ACHN (cell line): Measurements from ENCODE around the gene ZNF766.
"Not testable (repeated sequence)": the region's sequence is repeated elsewhere in the genome, so short reads cannot be mapped to it uniquely, and the experiment has no call there.

Experiments
- DNase-seq: peaks from one replicate; pipeline ENCODE4 v3.0.0-alpha.2; 2015
- in situ Hi-C: cut with HindIII; loops from 2 replicates; pipeline ENCODE4 v1.10.0; 2017; ENCODE audit warnings: low sequenced_read_pairs, low pct_ligation_motif_present, low pct_unique_long_range_greater_than_20kb

Gene ZNF766

GRCh38 chr19:52270266-52270885, 989 bp downstream of the ZNF766 start:
- in situ Hi-C loops: no loop called here
- peak; percentile 16 for DNase-seq

GRCh38 chr19:52273301-52273700, 3.9 kb downstream of the ZNF766 start:
- DNase-seq: no peak
- in situ Hi-C loops: no loop called here

GRCh38 chr19:52274191-52274590, 4.8 kb downstream of the ZNF766 start:
- in situ Hi-C loops: no loop called here
- no peak for DNase-seq

GRCh38 chr19:52275988-52276387, 6.6 kb downstream of the ZNF766 start:
- in situ Hi-C loops: no loop called here
- DNase-seq: no peak

GRCh38 chr19:52277471-52277870, 8.1 kb downstream of the ZNF766 start:
- DNase-seq: no peak
- in situ Hi-C loops: no loop called here

GRCh38 chr19:52286256-52286655, 16.9 kb downstream of the ZNF766 start:
- in situ Hi-C loops: no loop called here
- no peak for DNase-seq

- no peak for DNase-seq
- in situ Hi-C loops: no loop called here
Measured at GRCh38 chr19:52291781-52292180, 22.4 kb downstream of the ZNF766 start.

GRCh38 chr19:52292946-52293345, 23.6 kb downstream of the ZNF766 start:
- in situ Hi-C loops, DNase-seq: not testable (repeated sequence)

GRCh38 chr19:52296400-52296772, 27.0 kb downstream of the ZNF766 start:
- in situ Hi-C loops: no loop called here
- no peak for DNase-seq

- peak; percentile 79 for DNase-seq
- in situ Hi-C loops: no loop called here
Measured at GRCh38 chr19:52296773-52297600, 27.6 kb downstream of the ZNF766 start, which contains the start of gene ZNF480. TSS of gene ZNF480 (plus strand) at chr19:52297169. CDS start at chr19:52300413, 3,244 bp downstream.

- DNase-seq: no peak
- in situ Hi-C loops: no loop called here
Measured at GRCh38 chr19:52297601-52298364, 28.4 kb downstream of the ZNF766 start.

GRCh38 chr19:52307275-52307674, 37.9 kb downstream of the ZNF766 start:
- DNase-seq: peak; percentile 5
- in situ Hi-C loops: no loop called here

- in situ Hi-C loops: no loop called here
- DNase-seq: no peak
Measured at GRCh38 chr19:52322429-52322828, 53.0 kb downstream of the ZNF766 start.

- DNase-seq: no peak
- in situ Hi-C loops: no loop called here
Measured at GRCh38 chr19:52331757-52332156, 62.4 kb downstream of the ZNF766 start.

- DNase-seq: no peak
- in situ Hi-C loops: no loop called here
Measured at GRCh38 chr19:52335768-52336116, 66.4 kb downstream of the ZNF766 start.

- in situ Hi-C loops: no loop called here
- DNase-seq: no peak
Measured at GRCh38 chr19:52336117-52336790, 66.9 kb downstream of the ZNF766 start, which contains the start of gene ZNF610. TSS of gene ZNF610 (plus strand) at chr19:52336243. CDS start at chr19:52349173, 12,930 bp downstream.

GRCh38 chr19:52336791-52337381, 67.5 kb downstream of the ZNF766 start:
- DNase-seq: no peak
- in situ Hi-C loops: no loop called here

GRCh38 chr19:52339022-52339421, 69.6 kb downstream of the ZNF766 start:
- in situ Hi-C loops: not testable (repeated sequence)

More at GRCh38 chr19:52339022-52339421, 69.6 kb downstream of the ZNF766 start:
- DNase-seq: not testable (repeated sequence)
